K562 treated with DMSO at 1 percent for 24 hours (cell line): Measurements from ENCODE around the gene CNFN. TPM values are rescaled to one million over a fixed set of nuclear protein-coding genes. Genes with fewer than 3 reads are reported as not detected.

ENCODE experiments used
- total RNA-seq: library from RNA; unstranded; fragments of 300-600 nt; gene quantifications from 2 replicates; pipeline ENCODE4 v1.2.3, GENCODE V29; 2022; ENCODE audit warnings: low read depth; ENCODE audit not compliant: insufficient read depth

CNFN gene, protein sequence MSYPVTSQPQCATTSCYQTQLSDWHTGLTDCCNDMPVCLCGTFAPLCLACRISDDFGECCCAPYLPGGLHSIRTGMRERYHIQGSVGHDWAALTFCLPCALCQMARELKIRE
- 1.7 TPM in 1 of 2 replicates, not detected in the other for total RNA-seq

GRCh38 chr19:42389899-42390298, at the start of gene CNFN:
Gene CNFN, minus strand, starts transcription at chr19:42390297. Its CDS starts 1,260 bp downstream, at chr19:42389037.

GRCh38 chr19:42427313-42427712, 37.2 kb upstream of the CNFN start, which contains the start of gene LIPE:
Gene LIPE, minus strand, starts transcription at chr19:42427388. Its CDS starts 239 bp downstream, at chr19:42427149.

Other genes starting within 250 kb of the CNFN start
- gene DEDD2, start 172.6 kb downstream of the CNFN start, total RNA-seq = 65.1 and 72.9 TPM in 2 replicates
- 12.7 and 13.4 TPM in 2 replicates for gene ZNF526, start 170.0 kb downstream of the CNFN start, total RNA-seq
- 87.2 and 94.2 TPM in 2 replicates for gene GSK3A, start 147.7 kb downstream of the CNFN start, total RNA-seq
- gene ERF, start 135.2 kb downstream of the CNFN start, total RNA-seq = 61.5 and 62.7 TPM in 2 replicates
- gene CIC, start 121.0 kb downstream of the CNFN start, total RNA-seq = 51.8 and 58.5 TPM in 2 replicates
- gene PRR19, start 88.2 kb downstream of the CNFN start, total RNA-seq = 0.42 and 0.78 TPM in 2 replicates
- gene PAFAH1B3, start 87.7 kb downstream of the CNFN start, total RNA-seq = 126 and 144 TPM in 2 replicates
- gene TMEM145, start 77.0 kb downstream of the CNFN start, total RNA-seq = 0.80 TPM in 1 of 2 replicates, not detected in the other
- gene MEGF8, start 64.7 kb downstream of the CNFN start, total RNA-seq = 23.2 and 23.4 TPM in 2 replicates
- not detected in 2 replicates for gene LIPE, start 37.1 kb upstream of the CNFN start, total RNA-seq
- gene CXCL17, start 52.6 kb upstream of the CNFN start, total RNA-seq = not detected in 2 replicates
- 2.3 and 3.2 TPM in 2 replicates for gene CEACAM1, start 138.2 kb upstream of the CNFN start, total RNA-seq
- not detected in 2 replicates for gene CEACAM8, start 204.6 kb upstream of the CNFN start, total RNA-seq